Fibroblast of villous mesenchyme (primary cell): ENCODE results near the gene CALHM3. TPM values are rescaled to one million over a fixed set of nuclear protein-coding genes. Genes with fewer than 3 reads are reported as not detected.

Experiments
- DNase-seq: peaks from one replicate; pipeline ENCODE4 v3.0.0-alpha.2; 2010; ENCODE audit warnings: low read depth
- H3K4me3 ChIP-seq: 2 replicates; pipeline ENCODE4 v1.5.1; 2011; ENCODE audit warnings: low read depth, mild to moderate bottlenecking, low read length
- CTCF ChIP-seq: IDR thresholded peaks from 2 replicates; pipeline ENCODE4 v1.5.1; 2012; ENCODE audit warnings: low read depth, mild to moderate bottlenecking, low read length; ENCODE audit not compliant: insufficient read depth
- total RNA-seq: library from RNA; depleted of rRNA; stranded (reverse); fragments of >200 nt; gene quantifications from 2 replicates; pipeline ENCODE4 v1.2.3, GENCODE V29; 2012

CALHM3 gene
- total RNA-seq, 1 donor: under 0.01 TPM

GRCh38 chr10:103442031-103442461 is 37.0 kb downstream of the CALHM3 start:
- TF ChIP-seq CTCF: no peak
- peak; percentile 74 for DNase-seq

GRCh38 chr10:103441611-103442010 is 37.4 kb downstream of the CALHM3 start:
- DNase-seq: no peak
- no peak for TF ChIP-seq CTCF
- H3K4me3 ChIP-seq: no peak overlapping the region

More at GRCh38 chr10:103442031-103442461, 37.0 kb downstream of the CALHM3 start:
- no peak overlapping the region for H3K4me3 ChIP-seq

- H3K4me3 ChIP-seq: no peak overlapping the region
- TF ChIP-seq CTCF: no peak
- no peak for DNase-seq
Observed at GRCh38 chr10:103441206-103441605, 37.8 kb downstream of the CALHM3 start.

GRCh38 chr10:103440416-103440815 is 38.6 kb downstream of the CALHM3 start:
- TF ChIP-seq CTCF: no peak
- no peak overlapping the region for H3K4me3 ChIP-seq
- DNase-seq: no peak

- H3K4me3 ChIP-seq: no peak overlapping the region
- DNase-seq: no peak
Observed at GRCh38 chr10:103439776-103440175, 39.3 kb downstream of the CALHM3 start.

GRCh38 chr10:103433858-103434257 is 45.2 kb downstream of the CALHM3 start:
- no peak for DNase-seq
- no peak overlapping the region for H3K4me3 ChIP-seq
- no peak for TF ChIP-seq CTCF

More at GRCh38 chr10:103439776-103440175, 39.3 kb downstream of the CALHM3 start:
- TF ChIP-seq CTCF: no peak

- no peak for DNase-seq
- TF ChIP-seq CTCF: no peak
Observed at GRCh38 chr10:103431902-103432301, 47.1 kb downstream of the CALHM3 start.

More at GRCh38 chr10:103431902-103432301, 47.1 kb downstream of the CALHM3 start:
- no peak overlapping the region for H3K4me3 ChIP-seq
